ENCODE data around the gene INVS.
"Not testable (repeated sequence)": the region's sequence is repeated elsewhere in the genome, so short reads cannot be mapped to it uniquely, and the experiment has no call there.

Gene INVS

GRCh38 chr9:100197553-100197952 lies 98.5 kb downstream of the INVS start:
- no peak for DNase-seq (ENCODE audit: low read depth in 2 of 2)

- no peak for DNase-seq (ENCODE audit: low read depth in 2 of 2)
Observed at GRCh38 chr9:100202806-100203205, 103.8 kb downstream of the INVS start.

- DNase-seq (ENCODE audit: low read depth in 2 of 2), result no peak
Observed at GRCh38 chr9:100204796-100205195, 105.8 kb downstream of the INVS start.

GRCh38 chr9:100206899-100207298 lies 107.9 kb downstream of the INVS start:
- DNase-seq (ENCODE audit: low read depth in 2 of 2), result no peak

GRCh38 chr9:100208673-100209072 lies 109.6 kb downstream of the INVS start:
- no peak for DNase-seq (ENCODE audit: low read depth in 2 of 2)

GRCh38 chr9:100211476-100211875 lies 112.4 kb downstream of the INVS start:
- DNase-seq (ENCODE audit: low read depth in 2 of 2), result no peak

GRCh38 chr9:100213730-100214477 lies 114.9 kb downstream of the INVS start:
- no peak for DNase-seq (ENCODE audit: low read depth in 2 of 2)

- peak; percentile 8 to 27 for DNase-seq (ENCODE audit: low read depth in 2 of 2)
Observed at GRCh38 chr9:100216178-100216787, 117.2 kb downstream of the INVS start.

GRCh38 chr9:100217536-100217935 lies 118.5 kb downstream of the INVS start:
- DNase-seq (ENCODE audit: low read depth in 2 of 2), result no peak

GRCh38 chr9:100219347-100219746 lies 120.3 kb downstream of the INVS start:
- no peak for DNase-seq (ENCODE audit: low read depth in 2 of 2)

GRCh38 chr9:100220936-100221335 lies 121.9 kb downstream of the INVS start:
- DNase-seq (ENCODE audit: low read depth in 2 of 2), result no peak

GRCh38 chr9:100221538-100221937 lies 122.5 kb downstream of the INVS start:
- no peak for DNase-seq (ENCODE audit: low read depth in 2 of 2)

- no peak for DNase-seq (ENCODE audit: low read depth in 2 of 2)
Observed at GRCh38 chr9:100222674-100223073, 123.6 kb downstream of the INVS start.

GRCh38 chr9:100227636-100228035 lies 128.6 kb downstream of the INVS start:
- DNase-seq (ENCODE audit: low read depth in 2 of 2), result no peak

GRCh38 chr9:100228352-100228869 lies 129.4 kb downstream of the INVS start:
- DNase-seq (ENCODE audit: low read depth in 2 of 2), result no peak

- DNase-seq (ENCODE audit: low read depth in 2 of 2), result no peak
Observed at GRCh38 chr9:100229136-100229535, 130.1 kb downstream of the INVS start.

- DNase-seq (ENCODE audit: low read depth in 2 of 2), result no peak
Observed at GRCh38 chr9:100229561-100229960, 130.5 kb downstream of the INVS start.

GRCh38 chr9:100236986-100237385 lies 137.9 kb downstream of the INVS start:
- DNase-seq (ENCODE audit: low read depth in 2 of 2), result not testable (repeated sequence)

GRCh38 chr9:100240512-100240911 lies 141.5 kb downstream of the INVS start:
- DNase-seq (ENCODE audit: low read depth in 2 of 2), result no peak

- no peak for DNase-seq (ENCODE audit: low read depth in 2 of 2)
Observed at GRCh38 chr9:100267211-100267610, 168.2 kb downstream of the INVS start.

- DNase-seq (ENCODE audit: low read depth in 2 of 2), result no peak
Observed at GRCh38 chr9:100268271-100268670, 169.2 kb downstream of the INVS start.

GRCh38 chr9:100269656-100270055 lies 170.6 kb downstream of the INVS start:
- DNase-seq (ENCODE audit: low read depth in 2 of 2), result no peak
